GM19468 (cell line): ENCODE data around the gene RASSF3.
"Not testable (repeated sequence)": the region's sequence is repeated elsewhere in the genome, so short reads cannot be mapped to it uniquely, and the experiment has no call there.

ENCODE experiments used
- ATAC-seq: cut with Tn5 transposase; IDR thresholded peaks from one replicate; pipeline ENCODE4 v1.9.1; 2021; ENCODE audit warnings: mild to moderate bottlenecking, moderate library complexity, moderate number of reproducible peaks; ENCODE audit not compliant: unreplicated experiment; ENCODE audit errors: extremely low read depth

The RASSF3 gene

GRCh38 chr12:64685605-64686004 lies 75.3 kb downstream of the RASSF3 start:
- ATAC-seq: no peak

- no peak for ATAC-seq
Measured at GRCh38 chr12:64687816-64688215, 77.5 kb downstream of the RASSF3 start.

- ATAC-seq: no peak
Measured at GRCh38 chr12:64688219-64688618, 77.9 kb downstream of the RASSF3 start.

GRCh38 chr12:64688715-64689114 lies 78.4 kb downstream of the RASSF3 start:
- no peak for ATAC-seq

GRCh38 chr12:64690236-64690635 lies 79.9 kb downstream of the RASSF3 start:
- not testable (repeated sequence) for ATAC-seq

- no peak for ATAC-seq
Measured at GRCh38 chr12:64691227-64691794, 81.0 kb downstream of the RASSF3 start.

- no peak for ATAC-seq
Measured at GRCh38 chr12:64691795-64692583, 81.7 kb downstream of the RASSF3 start.

- no peak for ATAC-seq
Measured at GRCh38 chr12:64694130-64695040, 84.1 kb downstream of the RASSF3 start.

- no peak for ATAC-seq
Measured at GRCh38 chr12:64695550-64695949, 85.3 kb downstream of the RASSF3 start.

GRCh38 chr12:64696080-64696741 lies 85.9 kb downstream of the RASSF3 start:
- no peak for ATAC-seq

- no peak for ATAC-seq
Measured at GRCh38 chr12:64699504-64700115, 89.3 kb downstream of the RASSF3 start.

GRCh38 chr12:64700532-64700931 lies 90.2 kb downstream of the RASSF3 start:
- ATAC-seq: no peak

GRCh38 chr12:64701283-64701682 lies 91.0 kb downstream of the RASSF3 start:
- no peak for ATAC-seq

- no peak for ATAC-seq
Measured at GRCh38 chr12:64706306-64706705, 96.0 kb downstream of the RASSF3 start.

- ATAC-seq: no peak
Measured at GRCh38 chr12:64706857-64707256, 96.6 kb downstream of the RASSF3 start.

- no peak for ATAC-seq
Measured at GRCh38 chr12:64707362-64707761, 97.1 kb downstream of the RASSF3 start.

GRCh38 chr12:64707926-64708325 lies 97.6 kb downstream of the RASSF3 start:
- ATAC-seq: no peak

- no peak for ATAC-seq
Measured at GRCh38 chr12:64709429-64709828, 99.1 kb downstream of the RASSF3 start.

- no peak for ATAC-seq
Measured at GRCh38 chr12:64713376-64713775, 103.1 kb downstream of the RASSF3 start.

- peak; percentile 60 for ATAC-seq
Measured at GRCh38 chr12:64714551-64714968, 104.3 kb downstream of the RASSF3 start.
